Mesendoderm (in vitro differentiated cells): Measurements from ENCODE around the gene DENND4A.

Experiments used
- DNase-seq: peaks from one replicate; pipeline ENCODE4 v3.0.0; 2013
- H2AK5ac ChIP-seq: 2 replicates; pipeline ENCODE4 v1.6.1; 2013; ENCODE audit warnings: low read length, inconsistent platforms
- H2BK120ac ChIP-seq: 2 replicates; pipeline ENCODE4 v1.6.1; 2013; ENCODE audit warnings: low read depth, mild to moderate bottlenecking, low read length, moderate library complexity, mixed read lengths
- H2BK15ac ChIP-seq: replicated peaks from 2 replicates; pipeline ENCODE4 v1.6.1; 2013; ENCODE audit warnings: low read depth, mild to moderate bottlenecking, moderate library complexity
- H2BK5ac ChIP-seq: 2 replicates; pipeline ENCODE4 v1.6.1; 2013; ENCODE audit warnings: low read length, inconsistent platforms
- H3K18ac ChIP-seq: 2 replicates; pipeline ENCODE4 v1.6.1; 2013; ENCODE audit warnings: mild to moderate bottlenecking, low read length, mixed read lengths
- H3K23ac ChIP-seq: one replicate; pipeline ENCODE4 v1.6.1; 2013; ENCODE audit warnings: low read length
- H3K27ac ChIP-seq: 2 replicates; pipeline ENCODE4 v1.5.1; 2013; ENCODE audit warnings: low read depth, mild to moderate bottlenecking, inconsistent platforms, low read length, moderate library complexity
- H3K27me3 ChIP-seq: 2 replicates; pipeline ENCODE4 v1.6.1; 2013; ENCODE audit warnings: low read length, control low read depth, mild to moderate bottlenecking, inconsistent platforms; ENCODE audit not compliant: insufficient read depth, poor library complexity
- H3K36me3 ChIP-seq: 2 replicates; pipeline ENCODE4 v1.6.1; 2013; ENCODE audit warnings: low read length, inconsistent platforms; ENCODE audit not compliant: control insufficient read depth, insufficient read depth
- H3K4ac ChIP-seq: one replicate; pipeline ENCODE4 v1.6.1; 2013; ENCODE audit warnings: low read depth, mild to moderate bottlenecking, low read length, moderate library complexity
- H3K4me1 ChIP-seq: 2 replicates; pipeline ENCODE4 v1.6.1; 2013; ENCODE audit warnings: low read depth, low read length, inconsistent platforms; ENCODE audit not compliant: control insufficient read depth
- H3K4me2 ChIP-seq: 2 replicates; pipeline ENCODE4 v1.6.1; 2013; ENCODE audit warnings: low read length
- H3K4me3 ChIP-seq: 2 replicates; pipeline ENCODE4 v1.5.1; 2013; ENCODE audit warnings: mild to moderate bottlenecking, low read length
- H3K56ac ChIP-seq: one replicate; pipeline ENCODE4 v1.6.1; 2013; ENCODE audit warnings: low read length
- H3K79me1 ChIP-seq: 2 replicates; pipeline ENCODE4 v1.6.1; 2013; ENCODE audit warnings: low read length, inconsistent platforms
- H3K79me2 ChIP-seq: 2 replicates; pipeline ENCODE4 v1.6.1; 2013; ENCODE audit warnings: mild to moderate bottlenecking, low read length; ENCODE audit not compliant: control insufficient read depth, insufficient read depth
- H3K9ac ChIP-seq: 2 replicates; pipeline ENCODE4 v1.6.1; 2013; ENCODE audit warnings: low read length, inconsistent platforms
- H4K5ac ChIP-seq: one replicate; pipeline ENCODE4 v1.6.1; 2013; ENCODE audit warnings: low read length
- H4K8ac ChIP-seq: one replicate; pipeline ENCODE4 v1.6.1; 2013; ENCODE audit warnings: low read depth, mild to moderate bottlenecking, control low read depth, low read length, moderate library complexity
- WGBS: extraction: QIAGEN DNeasy Blood & Tissue Kit; methylation state at CpG from one replicate; pipeline ENCODE4 v1.1.7; 2013; ENCODE audit warnings: low lambda C conversion rate, missing lambda C conversion rate; ENCODE audit not compliant: insufficient coverage; ENCODE audit errors: extremely low coverage; 5-methylcytosine and 5-hydroxymethylcytosine counted together

DENND4A gene

DNA sequence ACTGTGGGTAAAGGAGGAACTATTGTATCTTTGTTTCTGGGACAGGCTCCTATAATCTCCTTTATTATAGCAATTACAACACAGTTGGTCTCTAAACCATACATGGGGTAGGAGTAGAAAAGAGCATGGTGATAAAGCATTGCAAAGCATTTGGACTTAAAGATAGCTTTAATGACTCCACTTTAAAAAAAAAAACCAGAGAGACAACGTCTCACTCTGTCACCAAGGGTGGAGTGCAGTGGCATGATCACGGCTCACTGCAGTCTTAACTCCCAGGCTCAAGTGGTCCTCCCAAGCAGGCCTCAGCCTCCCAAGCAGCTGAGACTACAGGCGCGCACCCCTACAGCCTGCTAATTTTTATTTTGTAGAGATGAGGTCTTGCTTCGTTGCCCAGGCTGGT, 68.2 kb downstream of the DENND4A start:
- Histone ChIP-seq H3K4ac (no peak overlapping the region), H4K8ac (no peak overlapping the region)
- no peak for DNase-seq

DNA sequence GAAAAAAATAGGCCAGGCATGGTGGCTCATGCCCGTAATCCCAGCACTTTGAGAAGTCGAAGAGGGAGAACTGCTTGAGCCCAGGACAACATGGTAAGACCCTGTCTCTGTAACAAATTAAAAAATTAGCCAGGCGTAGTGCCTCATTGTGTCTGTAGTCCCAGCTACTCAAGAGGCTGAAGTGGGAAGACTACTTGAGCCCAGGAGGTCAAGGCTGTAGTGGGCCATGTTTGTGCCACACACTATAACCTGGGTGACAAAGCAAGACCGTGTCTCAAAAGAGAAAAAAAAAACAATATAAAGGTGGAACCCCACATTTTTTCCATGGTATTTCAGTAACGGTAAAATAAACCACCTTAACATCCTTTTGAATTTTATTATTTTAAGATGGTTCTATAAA, 69.9 kb downstream of the DENND4A start:
- Histone ChIP-seq H3K4me3 (no peak overlapping the region), H3K27me3 (no peaks in the 10 kb centered on the region), H3K56ac (no peak overlapping the region), H3K4me1 (no peaks in the 10 kb centered on the region), H2BK5ac (no peak overlapping the region), H4K5ac (no peak overlapping the region), H3K9ac (no peak overlapping the region), H3K36me3 (no peaks in the 10 kb centered on the region), H2AK5ac (no peak overlapping the region), H3K23ac (no peak overlapping the region), H3K4me2 (no peak overlapping the region), H3K18ac (no peak overlapping the region), H3K4ac (no peak overlapping the region), H3K79me2 (no peaks in the 10 kb centered on the region), H3K79me1 (no peaks in the 10 kb centered on the region), H3K27ac (no peak overlapping the region), H2BK120ac (no peak overlapping the region), H4K8ac (no peak overlapping the region), H2BK15ac (no peak overlapping the region)
- DNase-seq, result no peak
- no CpG with 5 or more reads among the region's 5 CpGs for WGBS

More for the DNA sequence above, 68.2 kb downstream of the DENND4A start:
- H2BK120ac ChIP-seq, result no peak overlapping the region
- H3K23ac ChIP-seq, result no peak overlapping the region
- no peaks in the 10 kb centered on the region for H3K27me3 ChIP-seq
- H3K36me3 ChIP-seq, result no peaks in the 10 kb centered on the region
- H3K4me3 ChIP-seq, result no peak overlapping the region
- no CpG with 5 or more reads among the region's 5 CpGs for WGBS
- no peak overlapping the region for H3K4me2 ChIP-seq
- H3K79me2 ChIP-seq, result no peaks in the 10 kb centered on the region
- H3K56ac ChIP-seq, result no peak overlapping the region
- no peak overlapping the region for H2AK5ac ChIP-seq
- H3K9ac ChIP-seq, result no peak overlapping the region
- H2BK5ac ChIP-seq, result no peak overlapping the region
- no peak overlapping the region for H3K27ac ChIP-seq
- no peaks in the 10 kb centered on the region for H3K4me1 ChIP-seq
- no peak overlapping the region for H3K18ac ChIP-seq
- no peaks in the 10 kb centered on the region for H3K79me1 ChIP-seq
- no peak overlapping the region for H2BK15ac ChIP-seq
- H4K5ac ChIP-seq, result no peak overlapping the region

- WGBS, result 100% methylated on average over 1 of the region's 2 CpGs
These were observed 79.7 kb downstream of the DENND4A start for GRCh38 chr15:65712415-65712814.

DNA sequence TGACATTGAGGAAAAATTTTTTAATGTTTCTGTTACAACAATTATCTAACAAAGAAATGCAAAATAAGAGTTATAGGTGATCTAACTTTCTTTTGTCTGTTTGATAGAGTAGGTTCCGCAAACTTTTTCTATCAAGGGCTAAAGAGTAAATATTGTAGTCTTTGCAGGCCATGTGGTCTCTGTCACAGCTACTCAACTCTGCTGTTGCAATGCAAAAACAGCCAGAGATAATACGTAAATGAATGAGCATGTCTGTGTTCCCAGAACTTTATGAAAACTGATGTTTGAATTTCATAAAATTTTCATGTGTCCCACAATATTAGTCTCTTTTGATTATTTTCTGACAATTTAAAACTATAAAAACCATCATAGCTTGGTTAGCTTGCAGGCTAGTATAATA, 97.0 kb downstream of the DENND4A start:
- WGBS, result no CpG with 5 or more reads among the region's 2 CpGs

More at GRCh38 chr15:65712415-65712814, 79.7 kb downstream of the DENND4A start:
- H3K4me1 ChIP-seq, result no peaks in the 10 kb centered on the region
- H4K8ac ChIP-seq, result no peak overlapping the region
- no peak overlapping the region for H3K4ac ChIP-seq
- H3K27ac ChIP-seq, result no peak overlapping the region
- H2BK120ac ChIP-seq, result no peak overlapping the region
- H3K79me1 ChIP-seq, result no peaks in the 10 kb centered on the region
- no peak overlapping the region for H3K4me2 ChIP-seq
- no peaks in the 10 kb centered on the region for H3K36me3 ChIP-seq
- H4K5ac ChIP-seq, result no peak overlapping the region
- no peak overlapping the region for H3K18ac ChIP-seq
- no peak overlapping the region for H3K4me3 ChIP-seq
- H2BK5ac ChIP-seq, result no peak overlapping the region
- H3K27me3 ChIP-seq, result no peaks in the 10 kb centered on the region
- H2AK5ac ChIP-seq, result no peak overlapping the region
- H3K56ac ChIP-seq, result no peak overlapping the region
- no peak overlapping the region for H3K9ac ChIP-seq
- no peaks in the 10 kb centered on the region for H3K79me2 ChIP-seq
- no peak for DNase-seq
- H2BK15ac ChIP-seq, result no peak overlapping the region
- H3K23ac ChIP-seq, result no peak overlapping the region

DNA sequence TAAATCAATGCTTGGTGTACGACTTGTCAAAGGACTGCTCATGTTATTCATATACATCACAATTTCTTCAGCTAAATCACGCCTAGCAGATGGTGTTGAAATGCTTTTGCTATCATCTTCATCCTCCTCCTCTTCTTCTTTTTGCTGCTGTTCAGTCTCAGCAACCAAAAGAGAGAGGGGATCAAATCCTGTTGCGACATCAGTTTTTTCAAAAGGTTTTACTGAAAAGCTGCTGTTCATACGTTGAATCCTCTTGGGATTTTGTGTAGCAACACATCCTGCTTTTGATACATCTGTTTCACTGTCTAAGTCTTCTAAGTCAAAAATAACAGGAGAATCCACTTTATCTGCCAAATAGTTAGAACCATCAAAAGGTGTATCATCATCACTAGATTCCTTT, 101.3 kb downstream of the DENND4A start:
- Histone ChIP-seq H3K4me2 (no peak overlapping the region), H3K9ac (no peak overlapping the region), H2AK5ac (no peak overlapping the region), H2BK5ac (no peak overlapping the region), H3K23ac (no peak overlapping the region), H3K79me1 (no peaks in the 10 kb centered on the region), H3K56ac (no peak overlapping the region), H4K5ac (no peak overlapping the region), H2BK15ac (no peak overlapping the region), H3K18ac (no peak overlapping the region), H3K79me2 (no peaks in the 10 kb centered on the region), H3K4me3 (no peak overlapping the region), H4K8ac (no peak overlapping the region), H3K27ac (no peak overlapping the region), H2BK120ac (no peak overlapping the region), H3K4me1 (no peaks in the 10 kb centered on the region), H3K27me3 (no peaks in the 10 kb centered on the region), H3K4ac (no peak overlapping the region), H3K36me3 (no peaks in the 10 kb centered on the region)
- WGBS, result no CpG with 5 or more reads among the region's 4 CpGs
- no peak for DNase-seq

More for the DNA sequence above, 97.0 kb downstream of the DENND4A start:
- Histone ChIP-seq H3K9ac (no peak overlapping the region), H2BK120ac (no peak overlapping the region), H4K8ac (no peak overlapping the region), H4K5ac (no peak overlapping the region), H3K79me2 (no peaks in the 10 kb centered on the region), H3K18ac (no peak overlapping the region), H3K4me1 (no peaks in the 10 kb centered on the region), H3K56ac (no peak overlapping the region), H3K4ac (no peak overlapping the region), H3K4me2 (no peak overlapping the region), H3K27ac (no peak overlapping the region), H3K36me3 (no peaks in the 10 kb centered on the region), H3K23ac (no peak overlapping the region), H3K27me3 (no peaks in the 10 kb centered on the region), H2BK5ac (no peak overlapping the region), H3K79me1 (no peaks in the 10 kb centered on the region), H2AK5ac (no peak overlapping the region), H3K4me3 (no peak overlapping the region), H2BK15ac (no peak overlapping the region)
- DNase-seq, result no peak

DNA sequence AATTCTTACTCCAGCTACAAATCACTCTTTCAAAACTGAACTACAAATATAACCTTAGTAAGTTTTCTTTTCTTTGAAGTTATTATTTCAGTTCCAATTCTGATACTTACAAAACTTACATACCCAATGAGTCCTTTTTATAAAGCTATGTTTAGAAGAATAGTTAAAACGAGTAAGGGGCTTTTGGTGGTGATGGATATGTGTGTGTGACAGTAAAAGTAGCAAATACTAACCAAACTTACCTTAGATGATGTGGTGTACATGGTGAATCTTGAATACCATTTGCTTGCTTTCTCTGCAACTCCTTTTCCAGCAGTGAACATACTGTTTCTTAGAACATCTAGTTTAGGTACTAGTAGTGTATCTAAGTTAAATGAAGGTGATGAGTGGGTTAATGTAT, 101.9 kb downstream of the DENND4A start:
- H3K23ac ChIP-seq, result no peak overlapping the region
- H2BK120ac ChIP-seq, result no peak overlapping the region
- no peaks in the 10 kb centered on the region for H3K27me3 ChIP-seq
- no peak overlapping the region for H3K56ac ChIP-seq
- WGBS, result 100% methylated on average over 1 of the region's 1 CpG
- H3K4me1 ChIP-seq, result no peaks in the 10 kb centered on the region
- no peak overlapping the region for H4K8ac ChIP-seq
- no peak overlapping the region for H3K4me3 ChIP-seq
- no peak overlapping the region for H2AK5ac ChIP-seq
- no peak overlapping the region for H3K18ac ChIP-seq
- no peak overlapping the region for H3K27ac ChIP-seq
- H3K79me2 ChIP-seq, result no peaks in the 10 kb centered on the region
- no peak overlapping the region for H3K9ac ChIP-seq
- H3K79me1 ChIP-seq, result no peaks in the 10 kb centered on the region
- H3K4me2 ChIP-seq, result no peak overlapping the region
- no peak overlapping the region for H4K5ac ChIP-seq
- H3K4ac ChIP-seq, result no peak overlapping the region
- DNase-seq, result no peak
- no peak overlapping the region for H2BK5ac ChIP-seq
- H3K36me3 ChIP-seq, result no peaks in the 10 kb centered on the region
- H2BK15ac ChIP-seq, result no peak overlapping the region
